Thoracic aorta (tissue), 2 donors: ENCODE data around the gene FKBP2. TPM values are rescaled to one million over a fixed set of nuclear protein-coding genes. Genes with fewer than 3 reads are reported as not detected.
A peak's percentile ranks its signal among the peaks of the same experiment; 100 is the strongest.

ENCODE experiments used
- ATAC-seq: fragments of 150-250 bp; one replicate; pipeline ENCODE4 v1.8.0; 2017; ENCODE audit warnings: low read depth; ENCODE audit not compliant: insufficient number of reproducible peaks, low FRiP score
- DNase-seq: peaks from one replicate; pipeline ENCODE4 v3.0.0-alpha.2; 2020; ENCODE audit warnings: low spot score
- H3K27ac ChIP-seq, 2 donors: fragments of 200-600 bp; sonication (generic); 1 replicate in 1 of 2; 2 replicates in 1 of 2; pipeline ENCODE4 v1.5.1; 2016; ENCODE audit warnings: mild to moderate bottlenecking in 2 of 2, moderate library complexity in 2 of 2
- H3K27me3 ChIP-seq: fragments of 200-600 bp; sonication (generic); replicated peaks from 2 replicates; pipeline ENCODE4 v1.6.0; 2016; ENCODE audit warnings: mild to moderate bottlenecking; ENCODE audit not compliant: insufficient read depth
- H3K36me3 ChIP-seq: fragments of 200-600 bp; sonication (generic); one replicate; pipeline ENCODE4 v1.5.1; 2016
- H3K4me1 ChIP-seq, 2 donors: fragments of 200-600 bp; sonication (generic); 1 replicate in 1 of 2; 2 replicates in 1 of 2; pipeline versions ENCODE4 v1.5.1 to v1.6.0; 2016; ENCODE audit warnings: low read depth in 2 of 2, mild to moderate bottlenecking in 1 of 2; ENCODE audit not compliant: control insufficient read depth in 1 of 2
- H3K4me3 ChIP-seq: fragments of 200-600 bp; sonication (generic); 2 replicates; pipeline ENCODE4 v1.5.1; 2016; ENCODE audit warnings: mild to moderate bottlenecking
- H3K9me3 ChIP-seq: fragments of 200-600 bp; sonication (generic); 2 replicates; pipeline ENCODE4 v1.5.1; 2016
- total RNA-seq, 2 donors: library from RNA; depleted of rRNA; stranded (reverse); fragments of >200 nt; gene quantifications; one replicate each; pipeline versions ENCODE4 v1.1.0 to v1.2.3, GENCODE V29; 2016
- TF ChIP-seq, protein P1 (sequence below): fragments of 200-600 bp; sonication (generic); IDR thresholded peaks from one replicate; pipeline ENCODE4 v1.5.1; 2019; ENCODE audit warnings: antibody characterized with exemption

The FKBP2 gene
- total RNA-seq, 2 donors from 2014 or later = 51.7 to 53.0 TPM

DNA sequence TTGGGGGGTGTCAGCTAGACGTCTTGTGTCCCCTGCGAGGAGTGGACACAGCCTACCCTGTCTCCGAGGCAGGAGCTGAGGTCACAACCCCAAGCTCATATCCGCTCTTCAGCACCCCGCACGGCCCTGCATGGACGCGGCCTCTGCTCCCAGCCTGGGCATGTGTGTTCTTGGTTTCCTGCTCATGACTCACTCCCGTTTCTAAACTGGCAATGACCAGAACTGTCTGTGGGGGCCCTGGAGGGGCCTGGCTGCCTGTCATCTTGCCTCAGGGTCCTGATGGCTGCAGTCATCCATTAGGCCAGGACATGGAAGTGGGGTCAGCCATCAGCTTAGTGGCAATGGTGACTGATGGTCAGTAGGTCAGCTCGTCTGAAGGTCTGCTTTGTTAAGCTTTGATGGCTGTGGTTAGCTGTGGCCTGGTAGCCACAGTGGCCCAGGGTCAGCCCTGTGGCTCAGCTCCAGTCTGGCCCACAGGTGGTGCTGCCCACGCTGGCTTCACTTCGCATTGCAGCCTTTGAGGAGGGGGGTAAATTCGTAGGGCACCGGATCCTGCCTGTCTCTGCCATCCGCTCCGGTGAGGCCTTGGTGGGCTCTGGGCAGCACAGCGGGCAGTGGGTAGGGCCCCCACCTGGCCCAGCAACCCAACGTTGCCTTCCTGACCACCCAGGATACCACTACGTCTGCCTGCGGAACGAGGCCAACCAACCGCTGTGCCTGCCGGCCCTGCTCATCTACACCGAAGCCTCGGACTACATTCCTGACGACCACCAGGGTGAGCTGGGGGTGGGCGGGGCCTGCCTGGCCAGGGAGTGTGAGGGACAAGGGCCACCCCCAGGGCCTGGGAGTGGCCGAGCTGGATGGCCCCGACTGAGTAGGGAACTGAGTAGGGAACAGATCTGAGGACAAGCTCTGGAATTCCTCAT, 22.4 kb downstream of the FKBP2 start:
- H3K36me3 ChIP-seq = peaks cover 64% of the 10 kb centered on the region
- ATAC-seq (no peak), DNase-seq (no peak)
- no peaks in the 10 kb centered on the region for H3K9me3 ChIP-seq
- TF ChIP-seq, protein P1, sequence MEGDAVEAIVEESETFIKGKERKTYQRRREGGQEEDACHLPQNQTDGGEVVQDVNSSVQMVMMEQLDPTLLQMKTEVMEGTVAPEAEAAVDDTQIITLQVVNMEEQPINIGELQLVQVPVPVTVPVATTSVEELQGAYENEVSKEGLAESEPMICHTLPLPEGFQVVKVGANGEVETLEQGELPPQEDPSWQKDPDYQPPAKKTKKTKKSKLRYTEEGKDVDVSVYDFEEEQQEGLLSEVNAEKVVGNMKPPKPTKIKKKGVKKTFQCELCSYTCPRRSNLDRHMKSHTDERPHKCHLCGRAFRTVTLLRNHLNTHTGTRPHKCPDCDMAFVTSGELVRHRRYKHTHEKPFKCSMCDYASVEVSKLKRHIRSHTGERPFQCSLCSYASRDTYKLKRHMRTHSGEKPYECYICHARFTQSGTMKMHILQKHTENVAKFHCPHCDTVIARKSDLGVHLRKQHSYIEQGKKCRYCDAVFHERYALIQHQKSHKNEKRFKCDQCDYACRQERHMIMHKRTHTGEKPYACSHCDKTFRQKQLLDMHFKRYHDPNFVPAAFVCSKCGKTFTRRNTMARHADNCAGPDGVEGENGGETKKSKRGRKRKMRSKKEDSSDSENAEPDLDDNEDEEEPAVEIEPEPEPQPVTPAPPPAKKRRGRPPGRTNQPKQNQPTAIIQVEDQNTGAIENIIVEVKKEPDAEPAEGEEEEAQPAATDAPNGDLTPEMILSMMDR = no peak
- peaks cover 5 to 8% of the 10 kb centered on the region in 2 donors for H3K4me1 ChIP-seq
- H3K4me3 ChIP-seq = no peak overlapping the region
- H3K27me3 ChIP-seq = no peaks in the 10 kb centered on the region
- H3K27ac ChIP-seq = peak overlapping the region in 1 of 2 donors; percentile 22

DNA sequence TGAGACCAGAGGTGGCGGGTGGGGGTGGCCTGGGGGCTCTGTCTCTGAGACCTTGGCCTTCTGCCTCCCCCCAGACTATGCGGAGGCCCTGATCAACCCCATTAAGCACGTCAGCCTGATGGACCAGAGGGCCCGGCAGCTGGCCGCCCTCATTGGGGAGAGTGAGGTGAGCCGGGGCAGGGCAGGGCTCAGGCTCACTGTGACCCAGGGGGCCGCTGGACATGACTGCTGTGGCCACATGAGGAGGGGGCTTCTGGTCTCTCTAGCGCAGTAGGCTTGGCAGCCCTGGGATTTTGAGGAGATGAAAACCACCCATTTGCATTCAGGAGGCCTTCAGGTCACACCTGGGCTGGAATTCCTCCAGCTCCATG, 23.0 kb downstream of the FKBP2 start:
- Histone ChIP-seq H3K27ac (no peak overlapping the region), H3K4me1 (peaks cover 10 to 14% of the 10 kb centered on the region in 2 donors), H3K27me3 (no peaks in the 10 kb centered on the region), H3K9me3 (no peaks in the 10 kb centered on the region), H3K4me3 (no peak overlapping the region), H3K36me3 (peaks cover 57% of the 10 kb centered on the region)
- TF ChIP-seq, protein P1 = no peak
- ATAC-seq = no peak
- no peak for DNase-seq

DNA sequence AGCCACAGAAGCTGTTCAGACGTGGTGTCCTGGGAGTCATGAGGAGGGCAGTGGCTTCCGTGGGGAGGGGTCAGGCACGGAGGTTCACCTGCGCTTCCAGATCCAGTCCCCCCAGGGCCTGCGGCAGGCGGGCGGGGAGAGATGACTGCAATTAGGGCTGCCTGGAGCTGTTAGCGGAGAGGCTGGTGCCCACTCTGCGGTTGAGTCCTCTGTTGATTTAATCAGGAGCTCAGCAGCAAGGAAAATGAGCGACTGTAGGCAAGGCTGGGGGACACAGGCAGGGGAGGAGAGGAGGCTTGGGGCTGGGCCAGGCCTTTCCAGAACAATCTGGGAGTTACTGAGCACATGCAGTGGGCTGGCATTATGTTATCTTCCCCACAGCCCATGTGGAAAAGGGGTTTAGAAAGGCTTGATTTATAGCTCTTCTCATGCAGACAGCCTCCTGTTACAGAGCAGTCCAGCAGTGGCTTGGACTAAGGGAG, 23.5 kb downstream of the FKBP2 start:
- Histone ChIP-seq H3K9me3 (no peaks in the 10 kb centered on the region), H3K27ac (no peak overlapping the region), H3K4me1 (peaks cover 10 to 18% of the 10 kb centered on the region in 2 donors), H3K36me3 (peaks cover 54% of the 10 kb centered on the region), H3K27me3 (no peaks in the 10 kb centered on the region), H3K4me3 (no peak overlapping the region)
- DNase-seq = no peak
- ATAC-seq = no peak
- TF ChIP-seq, protein P1 = no peak

DNA sequence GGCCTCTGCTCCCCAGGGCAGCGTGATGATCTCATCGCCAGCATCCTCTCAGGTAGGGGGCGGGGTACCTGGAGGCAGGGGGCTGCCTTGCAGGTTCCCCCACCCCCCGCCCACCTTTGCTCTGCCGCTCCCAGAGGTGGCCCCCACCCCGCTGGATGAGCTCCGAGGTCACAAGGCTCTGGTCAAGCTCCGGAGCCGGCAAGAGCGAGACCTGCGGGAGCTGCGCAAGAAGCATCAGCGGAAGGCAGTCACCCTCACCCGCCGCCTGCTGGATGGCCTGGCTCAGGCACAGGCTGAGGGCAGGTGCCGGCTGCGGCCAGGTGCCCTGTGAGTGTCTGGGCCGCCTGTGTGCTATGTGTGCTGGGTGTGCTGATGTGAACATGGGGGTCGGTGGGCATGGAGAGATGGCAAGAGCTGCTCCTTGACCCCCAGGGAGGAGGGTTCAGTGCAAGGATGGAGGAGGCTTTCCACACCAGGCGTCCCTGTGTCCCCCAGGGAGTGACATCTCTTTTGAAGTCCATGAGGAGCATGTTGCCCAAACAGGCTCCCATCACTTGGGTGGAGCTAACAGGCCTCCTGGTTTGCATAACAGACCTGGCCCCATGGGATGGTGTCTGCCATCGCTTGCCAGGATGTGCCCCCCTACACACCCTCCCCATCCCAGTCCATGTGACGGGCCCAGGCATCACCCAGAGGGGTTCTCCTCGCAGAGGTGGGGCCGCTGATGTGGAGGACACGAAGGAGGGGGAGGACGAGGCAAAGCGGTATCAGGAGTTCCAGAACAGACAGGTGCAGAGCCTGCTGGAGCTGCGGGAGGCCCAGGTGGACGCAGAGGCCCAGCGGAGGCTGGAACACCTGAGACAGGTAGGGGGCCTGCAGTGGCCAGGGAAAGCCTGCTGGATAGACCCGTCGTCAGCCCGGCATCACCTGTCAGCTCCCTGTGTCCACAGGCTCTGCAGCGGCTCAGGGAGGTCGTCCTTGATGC, 24.6 kb downstream of the FKBP2 start:
- DNase-seq = no peak
- H3K27ac ChIP-seq = no peak overlapping the region
- no peaks in the 10 kb centered on the region for H3K27me3 ChIP-seq
- H3K4me3 ChIP-seq = no peak overlapping the region
- TF ChIP-seq, protein P1 = no peak
- peaks cover 10 to 18% of the 10 kb centered on the region in 2 donors for H3K4me1 ChIP-seq
- H3K9me3 ChIP-seq = no peaks in the 10 kb centered on the region
- H3K36me3 ChIP-seq = peaks cover 47% of the 10 kb centered on the region
- ATAC-seq = no peak
